ENCODE results near the gene GALNT17.
"Not testable (repeated sequence)": the region's sequence is repeated elsewhere in the genome, so short reads cannot be mapped to it uniquely, and the experiment has no call there.

GALNT17 gene

GRCh38 chr7:71636329-71636728, 504.4 kb downstream of the GALNT17 start:
- DNase-seq (ENCODE audit: low spot score): no peak
- in situ Hi-C loops (cut with MboI; ENCODE audit: low sequenced_read_pairs, unreplicated experiment): no loop called here

GRCh38 chr7:71637578-71637977, 505.6 kb downstream of the GALNT17 start:
- no peak for DNase-seq (ENCODE audit: low spot score)
- no peak for TF ChIP-seq CTCF (IDR thresholded peaks at IDR 0.05; ENCODE audit: borderline replicate concordance, control extremely low read depth, extremely low read depth, insufficient read depth, missing control alignments)
- in situ Hi-C loops (cut with MboI; ENCODE audit: low sequenced_read_pairs, unreplicated experiment): no loop called here

More at GRCh38 chr7:71636329-71636728, 504.4 kb downstream of the GALNT17 start:
- no peak for TF ChIP-seq CTCF (IDR thresholded peaks at IDR 0.05; ENCODE audit: borderline replicate concordance, control extremely low read depth, extremely low read depth, insufficient read depth, missing control alignments)

- DNase-seq (ENCODE audit: low spot score): no peak
- TF ChIP-seq CTCF (IDR thresholded peaks at IDR 0.05; ENCODE audit: borderline replicate concordance, control extremely low read depth, extremely low read depth, insufficient read depth, missing control alignments): no peak
- in situ Hi-C loops (cut with MboI; ENCODE audit: low sequenced_read_pairs, unreplicated experiment): no loop called here
These were observed 506.2 kb downstream of the GALNT17 start for GRCh38 chr7:71638108-71638507.

- no peak for TF ChIP-seq CTCF (IDR thresholded peaks at IDR 0.05; ENCODE audit: borderline replicate concordance, control extremely low read depth, extremely low read depth, insufficient read depth, missing control alignments)
- in situ Hi-C loops (cut with MboI; ENCODE audit: low sequenced_read_pairs, unreplicated experiment): no loop called here
- no peak for DNase-seq (ENCODE audit: low spot score)
These were observed 507.6 kb downstream of the GALNT17 start for GRCh38 chr7:71639382-71640085.

- DNase-seq (ENCODE audit: low spot score); in situ Hi-C loops (cut with MboI; ENCODE audit: low sequenced_read_pairs, unreplicated experiment): not testable (repeated sequence)
These were observed 511.1 kb downstream of the GALNT17 start for GRCh38 chr7:71643031-71643430.

GRCh38 chr7:71645836-71646235, 513.9 kb downstream of the GALNT17 start:
- no peak for DNase-seq (ENCODE audit: low spot score)
- in situ Hi-C loops (cut with MboI; ENCODE audit: low sequenced_read_pairs, unreplicated experiment): no loop called here
- no peak for TF ChIP-seq CTCF (IDR thresholded peaks at IDR 0.05; ENCODE audit: borderline replicate concordance, control extremely low read depth, extremely low read depth, insufficient read depth, missing control alignments)

GRCh38 chr7:71649812-71650211, 517.9 kb downstream of the GALNT17 start:
- TF ChIP-seq CTCF (IDR thresholded peaks at IDR 0.05; ENCODE audit: borderline replicate concordance, control extremely low read depth, extremely low read depth, insufficient read depth, missing control alignments): no peak
- in situ Hi-C loops (cut with MboI; ENCODE audit: low sequenced_read_pairs, unreplicated experiment): no loop called here
- DNase-seq (ENCODE audit: low spot score): no peak
